Measurements from ENCODE around the gene RBM44.
"Not testable (repeated sequence)": the region's sequence is repeated elsewhere in the genome, so short reads cannot be mapped to it uniquely, and the experiment has no call there.

Gene RBM44

DNA sequence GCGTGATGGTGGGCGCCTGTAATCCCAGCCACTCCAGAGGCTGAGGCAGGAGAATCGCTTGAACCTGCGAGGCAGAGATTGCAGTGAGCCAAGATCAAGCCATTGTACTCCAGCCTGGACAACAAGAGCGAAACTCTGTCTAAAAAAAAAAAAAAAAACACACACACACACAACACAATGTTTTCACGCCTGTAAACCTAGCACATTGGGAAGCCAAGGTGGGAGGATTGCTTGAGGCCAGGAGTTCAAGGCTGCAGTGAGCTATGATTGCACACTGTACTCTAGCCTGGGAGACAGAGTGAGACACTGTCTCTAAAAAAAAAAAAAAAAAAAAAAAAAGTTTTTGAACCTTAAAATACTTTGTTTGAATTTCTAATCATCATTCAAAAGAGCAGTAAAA, 33.5 kb upstream of the RBM44 start:
- in situ Hi-C loops (cut with MboI; ENCODE audit: low sequenced_read_pairs); H3K36me3 ChIP-seq (replicated peaks); DNase-seq (ENCODE audit: low spot score in 2 of 2); H3K9me3 ChIP-seq; H3K4me1 ChIP-seq; H3K27me3 ChIP-seq (ENCODE audit: low read depth); H3K4me3 ChIP-seq: not testable (repeated sequence)

DNA sequence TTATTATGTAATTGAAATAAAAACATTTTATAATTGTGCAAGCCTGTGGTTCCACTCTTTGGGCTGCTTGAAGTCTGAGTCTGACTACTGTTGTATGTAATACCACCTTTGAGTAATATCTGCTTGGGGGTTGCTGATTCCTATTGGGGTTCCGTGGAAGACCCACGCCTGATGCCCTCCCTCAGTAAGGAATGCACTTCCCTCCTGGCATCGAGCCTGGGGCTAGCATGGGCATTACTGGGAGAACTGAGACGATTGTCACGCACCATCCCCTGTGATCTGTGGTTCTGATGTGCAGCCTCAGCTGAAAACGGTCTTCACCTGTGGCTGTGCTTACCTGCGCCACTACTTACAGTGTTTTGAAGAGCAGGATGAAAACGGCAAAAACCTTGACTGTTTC, 32.7 kb upstream of the RBM44 start:
- no peak overlapping the region for H3K4me3 ChIP-seq
- no peaks in the 10 kb centered on the region for H3K9me3 ChIP-seq
- in situ Hi-C loops (cut with MboI; ENCODE audit: low sequenced_read_pairs), result no loop called here
- H3K27me3 ChIP-seq (ENCODE audit: low read depth), result no peaks in the 10 kb centered on the region
- no peak for DNase-seq (ENCODE audit: low spot score in 2 of 2)
- H3K36me3 ChIP-seq (replicated peaks), result peaks cover 4% of the 10 kb centered on the region
- no peaks in the 10 kb centered on the region for H3K4me1 ChIP-seq

DNA sequence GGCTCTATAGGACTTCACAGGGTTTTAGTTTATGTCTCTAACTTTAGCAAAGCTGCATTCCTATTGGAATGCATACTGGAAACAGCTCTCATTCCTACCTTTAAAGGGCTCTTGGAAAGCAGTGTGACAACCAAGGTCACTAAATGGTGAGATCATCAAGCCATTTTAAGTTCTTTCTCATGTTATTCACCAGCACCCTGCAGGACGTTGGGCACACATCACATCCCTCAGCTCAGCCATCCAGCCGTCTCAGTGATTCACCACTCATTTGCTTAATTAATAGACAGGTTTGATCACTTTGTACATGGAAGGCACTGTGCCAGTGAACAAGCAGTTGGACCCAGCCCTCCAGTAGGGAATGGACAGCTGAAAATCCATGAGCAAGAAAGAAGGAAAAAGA, 32.2 kb upstream of the RBM44 start:
- peaks cover 4% of the 10 kb centered on the region for H3K36me3 ChIP-seq (replicated peaks)
- in situ Hi-C loops (cut with MboI; ENCODE audit: low sequenced_read_pairs), result no loop called here
- no peak overlapping the region for H3K4me3 ChIP-seq
- no peaks in the 10 kb centered on the region for H3K4me1 ChIP-seq
- no peak for DNase-seq (ENCODE audit: low spot score in 2 of 2)
- no peaks in the 10 kb centered on the region for H3K27me3 ChIP-seq (ENCODE audit: low read depth)
- no peaks in the 10 kb centered on the region for H3K9me3 ChIP-seq

DNA sequence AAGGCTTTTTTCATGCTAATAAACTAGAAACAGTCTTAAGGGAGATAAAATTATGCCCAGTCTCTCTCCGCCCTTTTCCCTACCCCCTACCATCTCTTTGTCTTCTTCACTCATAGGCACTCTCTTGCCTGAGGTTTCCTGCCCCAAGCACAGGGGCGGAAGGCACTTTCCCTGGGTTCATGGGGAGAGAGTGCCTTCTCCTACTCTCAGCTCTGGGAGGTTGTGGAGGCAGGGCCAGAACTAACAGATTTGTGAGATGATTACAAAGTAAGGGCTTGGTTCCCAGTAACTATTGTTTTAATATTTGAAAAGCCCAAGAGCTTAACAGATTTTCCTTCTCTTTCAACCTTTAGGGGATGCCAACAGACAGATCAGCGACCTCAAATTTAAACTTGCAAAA, 26.1 kb upstream of the RBM44 start:
- no peak overlapping the region for H3K4me3 ChIP-seq
- no peak for DNase-seq (ENCODE audit: low spot score in 2 of 2)
- no peaks in the 10 kb centered on the region; the same call in 1 of the 2 replicates for H3K9me3 ChIP-seq
- H3K27me3 ChIP-seq (ENCODE audit: low read depth), result no peaks in the 10 kb centered on the region
- H3K36me3 ChIP-seq (replicated peaks), result no peaks in the 10 kb centered on the region
- H3K4me1 ChIP-seq, result peaks cover 4% of the 10 kb centered on the region
- in situ Hi-C loops (cut with MboI; ENCODE audit: low sequenced_read_pairs), result no loop called here

DNA sequence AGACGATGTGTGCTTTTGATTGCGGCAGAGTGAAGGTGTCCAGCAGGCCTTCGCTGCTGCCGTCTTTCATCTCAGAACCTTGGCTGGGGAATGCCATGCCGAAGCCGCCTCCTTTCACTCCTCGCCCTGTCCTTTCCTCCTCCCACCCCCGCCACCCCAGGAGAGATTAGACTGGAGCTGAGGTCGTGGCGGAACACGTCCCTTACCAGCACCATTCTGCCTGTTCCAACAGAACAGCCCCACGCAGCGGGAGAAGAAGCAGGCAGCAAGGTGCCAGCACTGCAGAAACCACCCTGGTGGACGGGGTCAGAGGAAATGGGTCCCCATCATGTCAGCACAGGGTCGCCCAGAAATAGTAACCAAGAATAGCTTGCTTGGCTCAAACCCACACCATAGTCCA, 24.8 kb upstream of the RBM44 start:
- Histone ChIP-seq H3K4me1 (peaks cover 4% of the 10 kb centered on the region), H3K36me3 (replicated peaks) (no peaks in the 10 kb centered on the region), H3K9me3 (no peaks in the 10 kb centered on the region; the same call in 1 of the 2 replicates), H3K4me3 (no peak overlapping the region), H3K27me3 (ENCODE audit: low read depth) (no peaks in the 10 kb centered on the region)
- no peak for DNase-seq (ENCODE audit: low spot score in 2 of 2)
- in situ Hi-C loops (cut with MboI; ENCODE audit: low sequenced_read_pairs), result no loop called here

DNA sequence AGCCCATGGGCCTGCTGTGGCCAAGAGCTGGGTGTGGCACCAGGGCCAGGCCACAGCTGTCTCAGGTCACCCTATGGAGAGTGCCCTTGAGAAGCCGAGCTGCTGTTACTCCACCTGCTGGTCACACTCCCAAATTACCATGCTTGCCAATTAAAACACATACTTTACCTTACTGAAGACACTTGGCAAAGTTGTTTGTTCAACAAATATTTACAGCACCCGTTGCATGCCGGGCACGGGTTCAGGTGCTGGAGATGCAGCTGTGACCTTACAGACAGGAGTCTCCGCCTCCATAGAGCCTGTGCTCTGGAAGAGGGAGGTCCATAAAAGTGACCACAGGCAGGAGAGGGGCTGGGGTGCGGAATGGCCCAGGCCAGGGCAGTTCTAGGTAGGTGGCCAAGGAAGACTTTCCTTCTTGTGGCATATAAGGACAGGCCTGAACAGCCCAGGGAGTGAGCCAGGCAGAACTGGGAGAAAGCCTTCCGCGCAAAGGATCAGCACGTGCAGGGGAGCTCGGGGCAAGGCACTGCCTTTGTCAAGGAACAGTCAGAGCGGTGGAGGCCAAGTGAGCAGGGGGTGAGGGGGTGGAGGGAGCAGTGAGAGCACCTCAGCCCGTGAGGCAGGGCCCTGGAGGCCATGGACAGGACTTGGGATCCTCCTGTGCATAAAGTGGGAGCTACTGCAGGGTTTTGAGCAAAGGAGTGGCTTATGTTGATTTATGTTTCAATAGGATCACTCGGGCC, 23.6 kb upstream of the RBM44 start:
- in situ Hi-C loops (cut with MboI; ENCODE audit: low sequenced_read_pairs), result no loop called here
- Histone ChIP-seq H3K36me3 (replicated peaks) (no peaks in the 10 kb centered on the region), H3K4me1 (peaks cover 4% of the 10 kb centered on the region), H3K27me3 (ENCODE audit: low read depth) (no peaks in the 10 kb centered on the region), H3K9me3 (no peaks in the 10 kb centered on the region; the same call in 1 of the 2 replicates), H3K4me3 (no peak overlapping the region)
- peak; percentile 50 to 75 for DNase-seq (ENCODE audit: low spot score in 2 of 2)

DNA sequence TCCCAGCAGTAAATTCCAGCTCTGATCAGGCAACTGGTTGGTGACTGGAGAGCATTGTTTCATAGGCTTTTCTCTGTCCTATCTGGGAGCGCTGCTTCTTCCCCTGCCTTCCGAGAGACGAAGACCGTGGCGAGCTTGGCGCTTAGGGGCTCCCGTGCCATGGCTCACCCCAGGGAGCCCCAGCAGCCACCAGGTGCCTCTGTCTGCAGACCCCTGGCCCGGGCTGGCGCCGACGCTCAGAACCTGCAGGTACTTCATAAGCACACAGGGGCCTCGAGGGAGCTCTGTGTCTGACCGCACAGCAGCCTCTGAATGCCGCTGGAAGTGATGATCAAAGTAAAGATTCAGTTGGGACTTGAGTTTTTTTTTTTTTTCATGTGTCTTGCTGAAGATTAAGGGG, 19.1 kb upstream of the RBM44 start:
- H3K36me3 ChIP-seq (replicated peaks), result 0 out of 2 replicates have a peak, but pooled peaks cover 3% of the 10 kb centered on the region
- no peaks in the 10 kb centered on the region; the same call in 1 of the 2 replicates for H3K9me3 ChIP-seq

DNA sequence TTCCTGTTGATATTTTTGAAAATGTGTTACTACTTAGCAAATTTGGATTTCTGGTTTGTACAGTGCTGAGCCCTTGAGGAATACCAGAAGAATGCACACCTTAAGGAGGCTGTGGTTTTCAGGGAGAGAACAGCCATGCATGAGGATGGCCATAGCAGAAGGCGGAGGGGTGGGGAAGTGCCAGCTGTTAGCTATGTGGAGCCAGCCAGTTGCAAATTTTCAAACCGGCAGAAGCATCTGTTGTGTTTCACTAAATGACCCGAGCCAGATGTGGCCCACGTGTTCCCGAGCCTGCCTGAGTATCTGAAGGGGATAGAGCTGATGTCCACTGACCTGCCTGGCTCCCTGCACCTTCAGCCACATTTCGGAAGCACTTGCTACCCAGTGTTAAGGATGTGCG, 16.4 kb upstream of the RBM44 start:
- no peaks in the 10 kb centered on the region for H3K27me3 ChIP-seq (ENCODE audit: low read depth)
- H3K9me3 ChIP-seq, result no peaks in the 10 kb centered on the region; the same call in 1 of the 2 replicates
- no peak for DNase-seq (ENCODE audit: low spot score in 2 of 2)
- 0 out of 2 replicates have a peak, but pooled peaks cover 3% of the 10 kb centered on the region for H3K36me3 ChIP-seq (replicated peaks)
- in situ Hi-C loops (cut with MboI; ENCODE audit: low sequenced_read_pairs), result no loop called here
- no peak overlapping the region for H3K4me3 ChIP-seq
- no peaks in the 10 kb centered on the region for H3K4me1 ChIP-seq

More for the DNA sequence above, 19.1 kb upstream of the RBM44 start:
- Histone ChIP-seq H3K4me3 (no peak overlapping the region), H3K4me1 (no peaks in the 10 kb centered on the region), H3K27me3 (ENCODE audit: low read depth) (no peaks in the 10 kb centered on the region)
- in situ Hi-C loops (cut with MboI; ENCODE audit: low sequenced_read_pairs), result no loop called here
- no peak for DNase-seq (ENCODE audit: low spot score in 2 of 2)

DNA sequence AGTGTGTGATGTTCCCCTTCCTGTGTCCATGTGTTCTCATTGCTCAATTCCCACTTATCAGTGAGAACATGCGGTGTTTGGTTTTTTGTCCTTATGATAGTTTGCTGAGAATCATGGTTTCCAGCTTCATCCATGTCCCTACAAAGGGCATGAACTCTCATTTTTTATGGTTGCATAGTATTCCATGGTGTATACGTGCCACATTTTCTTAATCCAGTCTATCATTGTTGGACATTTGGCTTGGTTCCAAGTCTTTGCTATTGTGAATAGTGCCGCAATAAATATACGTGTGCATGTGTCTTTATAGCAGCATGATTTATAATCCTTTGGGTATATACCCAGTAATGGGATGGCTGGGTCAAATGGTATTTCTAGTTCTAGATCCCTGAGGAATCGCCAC, 14.9 kb upstream of the RBM44 start:
- in situ Hi-C loops (cut with MboI; ENCODE audit: low sequenced_read_pairs); H3K4me3 ChIP-seq; H3K27me3 ChIP-seq (ENCODE audit: low read depth); H3K36me3 ChIP-seq (replicated peaks); H3K9me3 ChIP-seq; H3K4me1 ChIP-seq; DNase-seq (ENCODE audit: low spot score in 2 of 2): not testable (repeated sequence)

DNA sequence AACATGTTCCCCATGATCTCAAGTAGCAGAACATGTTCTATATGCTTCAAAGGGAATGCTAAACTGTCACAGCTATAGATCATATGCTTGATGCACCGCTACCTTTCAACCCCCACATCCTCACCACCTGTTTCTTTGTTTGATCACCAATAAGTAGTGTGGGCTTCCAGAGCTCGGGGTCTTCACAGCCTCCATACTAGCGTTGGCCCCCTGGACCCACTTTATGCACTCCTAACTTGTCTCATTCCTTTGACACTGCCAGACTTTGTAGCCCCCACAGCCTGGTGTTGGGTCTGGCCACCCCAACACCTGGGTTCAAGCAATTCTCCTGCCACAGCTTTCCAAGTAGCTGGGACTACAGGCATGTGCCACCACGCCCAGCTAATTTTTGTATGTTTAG, 11.6 kb upstream of the RBM44 start:
- DNase-seq (ENCODE audit: low spot score in 2 of 2), result no peak
- no peaks in the 10 kb centered on the region for H3K9me3 ChIP-seq
- in situ Hi-C loops (cut with MboI; ENCODE audit: low sequenced_read_pairs), result no loop called here
- H3K27me3 ChIP-seq (ENCODE audit: low read depth), result no peaks in the 10 kb centered on the region
- H3K4me3 ChIP-seq, result no peak overlapping the region
- H3K36me3 ChIP-seq (replicated peaks), result no peaks in the 10 kb centered on the region
- no peaks in the 10 kb centered on the region for H3K4me1 ChIP-seq

DNA sequence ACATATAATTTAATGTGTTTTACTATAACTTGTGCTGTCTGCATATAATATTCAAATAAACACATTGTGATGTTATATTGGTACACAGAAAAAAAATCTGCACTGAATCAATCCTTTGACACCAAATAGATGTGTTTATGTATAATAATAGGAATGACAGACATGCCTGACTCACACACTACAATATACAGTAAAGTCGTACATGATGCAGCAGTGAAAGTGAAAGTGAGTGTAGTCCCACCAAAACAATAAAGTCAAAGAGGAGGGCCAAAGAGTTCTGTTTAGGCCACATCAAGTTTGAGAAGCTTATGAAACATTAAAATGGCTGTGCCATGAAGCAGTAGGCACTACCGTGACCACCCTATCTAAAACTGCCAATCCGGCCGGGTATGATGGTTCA, 8.2 kb upstream of the RBM44 start:
- Histone ChIP-seq H3K36me3 (replicated peaks) (no peaks in the 10 kb centered on the region), H3K9me3 (no peaks in the 10 kb centered on the region), H3K4me1 (no peaks in the 10 kb centered on the region), H3K27me3 (ENCODE audit: low read depth) (no peaks in the 10 kb centered on the region), H3K4me3 (no peak overlapping the region)
- no peak for DNase-seq (ENCODE audit: low spot score in 2 of 2)
- in situ Hi-C loops (cut with MboI; ENCODE audit: low sequenced_read_pairs), result no loop called here

DNA sequence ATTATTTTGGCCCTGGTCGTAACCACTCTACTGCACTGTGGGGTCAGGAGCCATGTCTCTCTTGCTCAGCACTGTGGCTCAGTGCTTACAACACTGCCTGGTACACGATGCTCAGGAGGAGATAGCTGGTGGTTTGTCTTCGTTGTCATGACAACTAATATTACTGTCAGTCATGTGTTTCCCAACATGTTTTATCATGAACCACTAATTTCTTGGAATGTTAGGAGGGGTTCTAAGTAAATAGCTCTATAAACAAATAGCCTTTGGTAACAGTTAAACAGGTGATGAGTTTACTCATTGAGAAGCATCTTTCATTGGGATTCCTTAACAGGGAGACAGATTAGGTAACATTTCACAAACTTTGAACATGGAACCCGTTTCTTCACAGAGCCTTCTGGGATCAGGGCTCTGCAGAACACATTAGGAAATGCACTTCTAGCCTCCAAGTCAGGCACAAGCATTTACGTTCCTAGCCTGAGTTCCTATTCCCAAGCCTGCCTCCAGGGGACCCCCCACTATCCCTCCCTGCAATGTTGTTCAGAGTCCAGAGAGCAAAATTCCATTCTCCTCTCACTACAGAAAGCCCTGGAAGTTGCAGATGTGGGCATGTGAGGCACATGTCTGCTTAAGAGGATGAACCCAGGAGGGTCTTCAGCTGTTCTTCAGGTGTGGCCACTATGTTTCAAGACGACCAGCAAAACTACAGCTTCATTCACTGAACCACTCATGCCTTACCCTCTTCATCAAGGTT, 6.4 kb upstream of the RBM44 start:
- Histone ChIP-seq H3K4me3 (no peak overlapping the region), H3K27me3 (ENCODE audit: low read depth) (no peaks in the 10 kb centered on the region), H3K36me3 (replicated peaks) (no peaks in the 10 kb centered on the region), H3K4me1 (no peaks in the 10 kb centered on the region), H3K9me3 (no peaks in the 10 kb centered on the region)
- no peak for DNase-seq (ENCODE audit: low spot score in 2 of 2)
- in situ Hi-C loops (cut with MboI; ENCODE audit: low sequenced_read_pairs), result no loop called here

DNA sequence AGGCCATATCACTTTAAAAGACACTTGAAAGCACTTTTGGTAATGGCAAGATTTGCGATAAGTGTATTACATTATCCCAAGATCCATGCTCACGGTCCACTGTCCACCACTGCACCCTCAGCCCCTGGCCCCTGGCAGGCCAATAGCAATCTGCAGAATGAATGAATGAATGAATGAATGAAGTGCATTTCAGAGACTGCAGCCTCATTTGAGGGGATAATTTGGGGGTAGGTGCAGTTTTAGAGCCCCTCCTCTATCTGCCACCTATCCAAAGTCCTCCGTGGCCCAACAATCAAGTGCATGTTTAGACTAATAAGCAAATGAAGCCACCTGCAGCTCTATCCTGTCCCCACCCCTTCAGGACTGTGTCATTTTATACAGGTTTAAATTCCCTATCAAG, 1.3 kb upstream of the RBM44 start:
- Histone ChIP-seq H3K9me3 (no peaks in the 10 kb centered on the region), H3K4me3 (no peak overlapping the region), H3K36me3 (replicated peaks) (no peaks in the 10 kb centered on the region), H3K27me3 (ENCODE audit: low read depth) (no peaks in the 10 kb centered on the region; the same call in 1 of the 2 replicates), H3K4me1 (no peaks in the 10 kb centered on the region)
- in situ Hi-C loops (cut with MboI; ENCODE audit: low sequenced_read_pairs), result no loop called here
- DNase-seq (ENCODE audit: low spot score in 2 of 2), result no peak

DNA sequence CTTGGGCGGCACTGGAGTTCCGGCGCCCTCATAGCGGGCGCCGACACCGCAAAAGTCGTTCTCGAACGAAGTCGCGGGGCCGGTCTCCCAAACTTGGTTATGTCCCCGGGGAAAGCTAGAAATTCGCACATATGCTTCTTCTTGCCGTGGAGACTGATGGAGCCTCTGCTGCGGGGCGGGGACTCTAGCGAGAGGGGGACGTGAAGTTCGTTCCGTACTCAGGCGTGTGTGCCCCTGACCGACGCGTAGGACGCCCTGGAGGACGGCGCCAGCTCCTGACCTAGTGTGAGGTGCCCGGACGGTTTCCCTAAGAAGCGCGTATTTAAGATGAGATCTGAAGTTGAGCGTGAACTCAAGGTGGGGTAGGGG, 465 bp downstream of the RBM44 start:
- no peak overlapping the region for H3K4me3 ChIP-seq
- no peaks in the 10 kb centered on the region; the same call in 1 of the 2 replicates for H3K27me3 ChIP-seq (ENCODE audit: low read depth)
- DNase-seq (ENCODE audit: low spot score in 2 of 2), result no peak
- no peaks in the 10 kb centered on the region for H3K4me1 ChIP-seq
- H3K9me3 ChIP-seq, result no peaks in the 10 kb centered on the region
- in situ Hi-C loops (cut with MboI; ENCODE audit: low sequenced_read_pairs), result no loop called here
- no peaks in the 10 kb centered on the region for H3K36me3 ChIP-seq (replicated peaks)
